DOHH2 (cell line): ENCODE measurements around the gene DIRAS2.

Source experiments
- H3F3A ChIP-seq: fragments of 200-600 bp; sonication (generic), shearing (Covaris generic); 2 replicates; pipeline ENCODE4 v1.6.0; 2016; ENCODE audit warnings: antibody characterized with exemption, mild to moderate bottlenecking; ENCODE audit not compliant: control insufficient read depth, insufficient read depth
- H3K27ac ChIP-seq: fragments of 200-600 bp; sonication (generic); 2 replicates; pipeline ENCODE4 v1.5.1; 2014; ENCODE audit warnings: low read depth, mild to moderate bottlenecking, low read length, moderate library complexity
- H3K27me3 ChIP-seq: fragments of 200-600 bp; sonication (generic); 2 replicates; pipeline ENCODE4 v1.6.1; 2014; ENCODE audit warnings: mild to moderate bottlenecking, low read length, mixed read lengths; ENCODE audit not compliant: control insufficient read depth
- H3K36me3 ChIP-seq: fragments of 200-600 bp; sonication (generic); 2 replicates; pipeline ENCODE4 v1.6.1; 2014; ENCODE audit warnings: mild to moderate bottlenecking, low read length, moderate library complexity, mixed read lengths; ENCODE audit not compliant: control insufficient read depth
- H3K4me1 ChIP-seq: fragments of 200-600 bp; sonication (generic); 2 replicates; pipeline ENCODE4 v1.6.1; 2014; ENCODE audit warnings: mild to moderate bottlenecking, low read length, mixed read lengths; ENCODE audit not compliant: control insufficient read depth
- H3K4me2 ChIP-seq: fragments of 200-600 bp; sonication (generic); 2 replicates; pipeline ENCODE4 v1.6.0; 2014; ENCODE audit warnings: mild to moderate bottlenecking, low read length, moderate library complexity
- H3K4me3 ChIP-seq: fragments of 200-600 bp; sonication (generic); 2 replicates; pipeline ENCODE4 v1.5.1; 2014; ENCODE audit warnings: mild to moderate bottlenecking, low read length, mixed read lengths
- H3K79me2 ChIP-seq: fragments of 200-600 bp; sonication (generic); 2 replicates; pipeline ENCODE4 v1.6.1; 2014; ENCODE audit warnings: mild to moderate bottlenecking, low read length, mixed read lengths; ENCODE audit not compliant: control insufficient read depth
- H3K9me2 ChIP-seq: fragments of 200-600 bp; sonication (generic); replicated peaks from 2 replicates; pipeline ENCODE4 v1.6.1; 2014; ENCODE audit warnings: mild to moderate bottlenecking, low read length, mixed read lengths; ENCODE audit not compliant: control insufficient read depth
- H3K9me3 ChIP-seq: fragments of 200-600 bp; sonication (generic); 2 replicates; pipeline ENCODE4 v1.6.1; 2014; ENCODE audit warnings: antibody characterized with exemption, low read length, mixed read lengths; ENCODE audit not compliant: control insufficient read depth, insufficient read depth
- H4K20me1 ChIP-seq: fragments of 200-600 bp; sonication (generic); 2 replicates; pipeline ENCODE4 v1.6.0; 2014; ENCODE audit warnings: low read depth, mild to moderate bottlenecking, antibody characterized with exemption, low read length, moderate library complexity; ENCODE audit not compliant: control insufficient read depth, insufficient read depth
- CTCF ChIP-seq: fragments of 200-600 bp; sonication (generic); IDR thresholded peaks from one replicate; pipeline ENCODE4 v1.5.1; 2014; ENCODE audit warnings: antibody characterized with exemption, mild to moderate bottlenecking, low read depth, low read length; ENCODE audit not compliant: poor library complexity, severe bottlenecking
- EZH2phosphoT487 ChIP-seq: fragments of 200-600 bp; sonication (generic); IDR thresholded peaks from 2 replicates; pipeline ENCODE4 v1.6.1; 2017; ENCODE audit warnings: borderline replicate concordance, mild to moderate bottlenecking, antibody characterized with exemption, low read length, moderate library complexity, mixed read lengths

Gene DIRAS2

GRCh38 chr9:90680534-90680933 lies 37.9 kb upstream of the DIRAS2 start:
- H3K4me3 ChIP-seq: no peak overlapping the region
- no peaks in the 10 kb centered on the region for H4K20me1 ChIP-seq
- no peaks in the 10 kb centered on the region for H3F3A ChIP-seq
- H3K4me1 ChIP-seq: no peaks in the 10 kb centered on the region
- H3K9me2 ChIP-seq: no peaks in the 10 kb centered on the region
- peaks cover 15% of the 10 kb centered on the region for H3K27me3 ChIP-seq
- no peak overlapping the region for H3K27ac ChIP-seq
- H3K4me2 ChIP-seq: no peak overlapping the region
- H3K36me3 ChIP-seq: no peaks in the 10 kb centered on the region
- TF ChIP-seq EZH2phosphoT487 (no peak), CTCF (no peak)
- H3K79me2 ChIP-seq: no peaks in the 10 kb centered on the region
- no peaks in the 10 kb centered on the region for H3K9me3 ChIP-seq

GRCh38 chr9:90665072-90665471 lies 22.4 kb upstream of the DIRAS2 start:
- H3K79me2 ChIP-seq: no peaks in the 10 kb centered on the region
- H3K4me2 ChIP-seq: no peak overlapping the region
- H3K36me3 ChIP-seq: no peaks in the 10 kb centered on the region
- H3K4me3 ChIP-seq: no peak overlapping the region
- TF ChIP-seq CTCF (no peak), EZH2phosphoT487 (no peak)
- no peak overlapping the region for H3K27ac ChIP-seq
- H4K20me1 ChIP-seq: no peaks in the 10 kb centered on the region
- H3K9me3 ChIP-seq: no peaks in the 10 kb centered on the region
- no peaks in the 10 kb centered on the region for H3K9me2 ChIP-seq
- peaks cover 3% of the 10 kb centered on the region for H3K27me3 ChIP-seq
- no peaks in the 10 kb centered on the region for H3K4me1 ChIP-seq
- H3F3A ChIP-seq: no peaks in the 10 kb centered on the region

- Histone ChIP-seq H3K9me3 (no peaks in the 10 kb centered on the region), H3K4me1 (no peaks in the 10 kb centered on the region), H3K9me2 (no peaks in the 10 kb centered on the region), H3F3A (no peaks in the 10 kb centered on the region), H3K27me3 (peaks cover 7% of the 10 kb centered on the region), H3K4me3 (no peak overlapping the region), H3K27ac (no peak overlapping the region), H3K36me3 (no peaks in the 10 kb centered on the region), H3K4me2 (no peak overlapping the region), H4K20me1 (no peaks in the 10 kb centered on the region), H3K79me2 (no peaks in the 10 kb centered on the region)
- TF ChIP-seq EZH2phosphoT487: no peak
- TF ChIP-seq CTCF: no peak
Observed at GRCh38 chr9:90659650-90660364, 17.2 kb upstream of the DIRAS2 start.
